ENCODE data around the gene COX14. TPM values are rescaled to one million over a fixed set of nuclear protein-coding genes. Genes with fewer than 3 reads are reported as not detected.
A peak's percentile ranks its signal among the peaks of the same experiment; 100 is the strongest.

The COX14 gene
- total and polyA plus RNA-seq, 10 of the 15 experiments (the other 5 are each of a cell fraction or from before 2014, with no cell fraction given), result 44.6 to 361 (median 120) TPM

DNA sequence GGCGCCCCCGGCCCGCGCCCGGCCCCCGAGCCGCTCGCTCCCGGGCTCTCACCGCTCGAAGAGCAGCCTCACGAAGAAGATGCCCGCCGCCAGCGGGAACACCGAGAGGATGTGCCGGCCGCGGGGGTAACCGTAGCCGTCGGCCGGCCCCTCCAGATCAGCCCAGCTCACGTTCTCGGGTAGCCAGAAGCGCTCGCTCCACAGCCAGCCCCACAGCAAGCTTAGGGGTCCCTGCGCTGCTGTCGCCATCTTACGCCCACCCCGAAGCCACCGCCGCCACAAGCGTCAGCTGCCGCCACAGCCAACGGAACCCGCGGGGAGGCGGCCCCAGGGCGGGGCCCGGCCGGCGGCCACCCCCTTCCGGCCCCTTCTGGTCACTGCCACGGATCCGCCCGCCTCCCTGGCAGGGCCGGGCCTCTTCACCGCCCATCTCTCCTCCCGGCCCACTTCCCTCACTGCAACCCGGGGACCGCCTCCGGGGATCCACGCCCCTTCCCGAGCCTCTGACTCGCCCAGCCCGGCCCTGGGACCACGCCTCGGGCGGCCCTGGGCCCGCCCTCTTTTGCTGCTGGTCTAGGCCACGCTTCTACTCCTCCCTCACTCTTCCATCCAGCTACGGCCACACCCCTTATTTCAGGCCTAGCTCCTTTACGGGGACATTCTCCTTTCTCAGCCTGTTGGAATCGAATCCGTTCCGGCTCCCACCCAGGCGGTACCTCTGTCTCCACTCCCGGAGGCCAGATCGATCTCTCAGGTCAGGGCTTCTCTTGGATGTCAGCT lies 55.2 kb downstream of the COX14 start, which contains the start of gene CERS5 (continued):
- TF ChIP-seq TCF12 (IDR thresholded peaks at IDR 0.05; ENCODE audit: low read depth, low read length), result no peak
- TF ChIP-seq IKZF1 (conservative IDR thresholded peaks at IDR 0.05), result peak; percentile 68
- TF ChIP-seq NR2C1 (IDR thresholded peaks at IDR 0.05), result no peak
- TF ChIP-seq NFIC (IDR thresholded peaks at IDR 0.05; ENCODE audit: low read depth, low read length), result no peak
- no peak for TF ChIP-seq FOXM1 (IDR thresholded peaks at IDR 0.05; ENCODE audit: low read depth, low read length)
- no peak for TF ChIP-seq CBX3 (IDR thresholded peaks at IDR 0.05; ENCODE audit: borderline replicate concordance, low read depth)

Other genes with a start within 250 kb of the COX14 start
Only the 7 nearest of the 10 such genes appear.
- not detected in 2 replicates for gene AQP5, start 150.4 kb upstream of the COX14 start, total RNA-seq (2014; rRNA removed)
- gene AQP5, start 150.4 kb upstream of the COX14 start, total RNA-seq (2014; rRNA removed; fragmentation: Illumina TruSeq; extraction: Trizol), result not detected in 2 replicates
- not detected in 2 replicates for gene AQP5, start 150.4 kb upstream of the COX14 start, total RNA-seq (2021)
- not detected in 2 replicates for gene AQP5, start 150.4 kb upstream of the COX14 start, polyA plus RNA-seq (2011; rRNA removed)
- not detected in 2 replicates for gene AQP5, start 150.4 kb upstream of the COX14 start, polyA plus RNA-seq (2014; fragmentation: Illumina TruSeq; extraction: Trizol)
- not detected for gene AQP5, start 150.4 kb upstream of the COX14 start, polyA plus RNA-seq (2014; fragmentation: Nextera tagmentation; extraction: Ambion mirVana)
- not detected in 2 replicates for gene AQP5, start 150.4 kb upstream of the COX14 start, polyA plus RNA-seq (2014; rRNA removed)
- not detected for gene AQP5, start 150.4 kb upstream of the COX14 start, polyA plus RNA-seq (2016; fragmentation: Nextera tagmentation; extraction: Ambion mirVana)
- gene AQP6, start 139.3 kb upstream of the COX14 start, total RNA-seq (2014; rRNA removed), result not detected in 2 replicates
- gene AQP6, start 139.3 kb upstream of the COX14 start, total RNA-seq (2014; rRNA removed; fragmentation: Illumina TruSeq; extraction: Trizol), result not detected in 2 replicates
- not detected in 2 replicates for gene AQP6, start 139.3 kb upstream of the COX14 start, total RNA-seq (2021)
- gene AQP6, start 139.3 kb upstream of the COX14 start, polyA plus RNA-seq (2011; rRNA removed), result not detected in 2 replicates
- gene AQP6, start 139.3 kb upstream of the COX14 start, polyA plus RNA-seq (2014; fragmentation: Illumina TruSeq; extraction: Trizol), result not detected in 2 replicates
- gene AQP6, start 139.3 kb upstream of the COX14 start, polyA plus RNA-seq (2014; fragmentation: Nextera tagmentation; extraction: Ambion mirVana), result not detected
- not detected in 2 replicates for gene AQP6, start 139.3 kb upstream of the COX14 start, polyA plus RNA-seq (2014; rRNA removed)
- gene AQP6, start 139.3 kb upstream of the COX14 start, polyA plus RNA-seq (2016; fragmentation: Nextera tagmentation; extraction: Ambion mirVana), result not detected
- 68.3 and 76.5 TPM in 2 replicates for gene RACGAP1, start 86.7 kb upstream of the COX14 start, total RNA-seq (2014; rRNA removed)
- 74.2 and 75.9 TPM in 2 replicates for gene RACGAP1, start 86.7 kb upstream of the COX14 start, total RNA-seq (2014; rRNA removed; fragmentation: Illumina TruSeq; extraction: Trizol)
- 87.9 and 95.5 TPM in 2 replicates for gene RACGAP1, start 86.7 kb upstream of the COX14 start, total RNA-seq (2021)
- gene RACGAP1, start 86.7 kb upstream of the COX14 start, polyA plus RNA-seq (2011; rRNA removed), result 86.0 and 113 TPM in 2 replicates
- 82.0 and 93.1 TPM in 2 replicates for gene RACGAP1, start 86.7 kb upstream of the COX14 start, polyA plus RNA-seq (2014; fragmentation: Illumina TruSeq; extraction: Trizol)
- 10 to 100 TPM; 32.4 to 40.7 TPM for gene RACGAP1, start 86.7 kb upstream of the COX14 start, polyA plus RNA-seq (2014; fragmentation: Nextera tagmentation; extraction: Ambion mirVana)
- 47.3 and 59.2 TPM in 2 replicates for gene RACGAP1, start 86.7 kb upstream of the COX14 start, polyA plus RNA-seq (2014; rRNA removed)
- 10 to 100 TPM; 78.2 TPM for gene RACGAP1, start 86.7 kb upstream of the COX14 start, polyA plus RNA-seq (2016; fragmentation: Nextera tagmentation; extraction: Ambion mirVana)
- gene ASIC1, start 54.6 kb upstream of the COX14 start, total RNA-seq (2014; rRNA removed), result 0.05 and 0.28 TPM in 2 replicates
- gene ASIC1, start 54.6 kb upstream of the COX14 start, total RNA-seq (2014; rRNA removed; fragmentation: Illumina TruSeq; extraction: Trizol), result not detected in 2 replicates
- gene ASIC1, start 54.6 kb upstream of the COX14 start, total RNA-seq (2021), result 0.13 and 0.26 TPM in 2 replicates
- 0.14 and 0.27 TPM in 2 replicates for gene ASIC1, start 54.6 kb upstream of the COX14 start, polyA plus RNA-seq (2011; rRNA removed)
- gene ASIC1, start 54.6 kb upstream of the COX14 start, polyA plus RNA-seq (2014; fragmentation: Illumina TruSeq; extraction: Trizol), result 0.08 and 0.09 TPM in 2 replicates
- under 1 TPM in 1 of 2 experiments, not detected in 1; 0.02 TPM for gene ASIC1, start 54.6 kb upstream of the COX14 start, polyA plus RNA-seq (2014; fragmentation: Nextera tagmentation; extraction: Ambion mirVana)
- 0.01 and 0.15 TPM in 2 replicates for gene ASIC1, start 54.6 kb upstream of the COX14 start, polyA plus RNA-seq (2014; rRNA removed)
- not detected for gene ASIC1, start 54.6 kb upstream of the COX14 start, polyA plus RNA-seq (2016; fragmentation: Nextera tagmentation; extraction: Ambion mirVana)
- gene SMARCD1, start 26.9 kb upstream of the COX14 start, total RNA-seq (2014; rRNA removed), result 83.2 and 90.4 TPM in 2 replicates
- gene SMARCD1, start 26.9 kb upstream of the COX14 start, total RNA-seq (2014; rRNA removed; fragmentation: Illumina TruSeq; extraction: Trizol), result 46.6 and 51.7 TPM in 2 replicates
- gene SMARCD1, start 26.9 kb upstream of the COX14 start, total RNA-seq (2021), result 78.7 and 90.1 TPM in 2 replicates
- gene SMARCD1, start 26.9 kb upstream of the COX14 start, polyA plus RNA-seq (2011; rRNA removed), result 38.7 and 67.2 TPM in 2 replicates
- gene SMARCD1, start 26.9 kb upstream of the COX14 start, polyA plus RNA-seq (2014; fragmentation: Illumina TruSeq; extraction: Trizol), result 92.4 and 96.2 TPM in 2 replicates
- gene SMARCD1, start 26.9 kb upstream of the COX14 start, polyA plus RNA-seq (2014; fragmentation: Nextera tagmentation; extraction: Ambion mirVana), result 1 to 10 TPM; 1.4 to 2.9 TPM
- gene SMARCD1, start 26.9 kb upstream of the COX14 start, polyA plus RNA-seq (2014; rRNA removed), result 66.1 and 97.4 TPM in 2 replicates
- gene SMARCD1, start 26.9 kb upstream of the COX14 start, polyA plus RNA-seq (2016; fragmentation: Nextera tagmentation; extraction: Ambion mirVana), result 10 to 100 TPM; 12.6 to 13.4 TPM
- gene GPD1, start 8.2 kb upstream of the COX14 start, total RNA-seq (2014; rRNA removed), result 0.11 and 0.23 TPM in 2 replicates
- 0.05 and 0.22 TPM in 2 replicates for gene GPD1, start 8.2 kb upstream of the COX14 start, total RNA-seq (2014; rRNA removed; fragmentation: Illumina TruSeq; extraction: Trizol)
- 0.19 and 0.26 TPM in 2 replicates for gene GPD1, start 8.2 kb upstream of the COX14 start, total RNA-seq (2021)
- gene GPD1, start 8.2 kb upstream of the COX14 start, polyA plus RNA-seq (2011; rRNA removed), result 0.23 and 0.61 TPM in 2 replicates
- gene GPD1, start 8.2 kb upstream of the COX14 start, polyA plus RNA-seq (2014; fragmentation: Illumina TruSeq; extraction: Trizol), result 0.13 and 0.49 TPM in 2 replicates
- under 1 TPM in 1 of 2 experiments, not detected in 1; 0.04 TPM for gene GPD1, start 8.2 kb upstream of the COX14 start, polyA plus RNA-seq (2014; fragmentation: Nextera tagmentation; extraction: Ambion mirVana)
- gene GPD1, start 8.2 kb upstream of the COX14 start, polyA plus RNA-seq (2014; rRNA removed), result 0.27 and 0.63 TPM in 2 replicates
- under 1 TPM; 0.30 to 0.48 TPM for gene GPD1, start 8.2 kb upstream of the COX14 start, polyA plus RNA-seq (2016; fragmentation: Nextera tagmentation; extraction: Ambion mirVana)
- 29.8 and 33.7 TPM in 2 replicates for gene CERS5, start 55.1 kb downstream of the COX14 start, total RNA-seq (2014; rRNA removed)
- gene CERS5, start 55.1 kb downstream of the COX14 start, total RNA-seq (2014; rRNA removed; fragmentation: Illumina TruSeq; extraction: Trizol), result 20.7 and 25.4 TPM in 2 replicates
- gene CERS5, start 55.1 kb downstream of the COX14 start, total RNA-seq (2021), result 29.8 and 33.8 TPM in 2 replicates
- gene CERS5, start 55.1 kb downstream of the COX14 start, polyA plus RNA-seq (2011; rRNA removed), result 45.7 and 50.1 TPM in 2 replicates
- 26.5 and 36.3 TPM in 2 replicates for gene CERS5, start 55.1 kb downstream of the COX14 start, polyA plus RNA-seq (2014; fragmentation: Illumina TruSeq; extraction: Trizol)
- gene CERS5, start 55.1 kb downstream of the COX14 start, polyA plus RNA-seq (2014; fragmentation: Nextera tagmentation; extraction: Ambion mirVana), result 10 to 100 TPM in 1 of 2 experiments, 1 to 10 TPM in 1; 6.8 to 12.2 TPM
- gene CERS5, start 55.1 kb downstream of the COX14 start, polyA plus RNA-seq (2014; rRNA removed), result 29.1 and 35.9 TPM in 2 replicates
- 10 to 100 TPM; 43.8 to 44.4 TPM for gene CERS5, start 55.1 kb downstream of the COX14 start, polyA plus RNA-seq (2016; fragmentation: Nextera tagmentation; extraction: Ambion mirVana)